Stomach (tissue), 9 donors: ENCODE data around the gene PLEKHO2. TPM values are rescaled to one million over a fixed set of nuclear protein-coding genes. Genes with fewer than 3 reads are reported as not detected.

Experiments used
- DNase-seq, 2 donors: peaks; one replicate each; pipeline versions ENCODE4 v3.0.0 to v3.0.0-alpha.2; 2013 to 2019
- H3K27ac ChIP-seq, 5 donors: fragments of 200-600 bp in 4 of 5; sonication (generic) in 4 of 5; one replicate each; pipeline ENCODE4 v1.5.1; 2013 to 2019; ENCODE audit warnings: mild to moderate bottlenecking in 1 of 5, moderate library complexity in 1 of 5
- H3K27me3 ChIP-seq, 3 donors: fragments of 200-600 bp; sonication (generic); one replicate each; pipeline ENCODE4 v1.5.1; 2017 to 2019; ENCODE audit warnings: mixed run types in 1 of 3
- H3K36me3 ChIP-seq, 4 donors: fragments of 200-600 bp; sonication (generic); 1 replicate in 3 of 4; 2 replicates in 1 of 4; pipeline ENCODE4 v1.5.1; 2016 to 2019
- H3K4me1 ChIP-seq, 4 donors: fragments of 200-600 bp; sonication (generic); one replicate each; pipeline ENCODE4 v1.5.1; 2016 to 2019
- H3K4me3 ChIP-seq, 4 donors: fragments of 200-600 bp; sonication (generic) in 3 of 4; one replicate each; pipeline ENCODE4 v1.5.1; 2016 to 2019; ENCODE audit warnings: mild to moderate bottlenecking in 1 of 4
- H3K9me3 ChIP-seq, 4 donors: fragments of 200-600 bp; sonication (generic); one replicate each; pipeline ENCODE4 v1.5.1; 2016 to 2019
- CTCF ChIP-seq, 7 experiments: fragments of 450-650 bp in 4 of 7; fragments of 200-600 bp in 3 of 7; sonication (generic) in 3 of 7; IDR thresholded peaks; one replicate each; pipeline ENCODE4 v1.5.1; 2016 to 2019; ENCODE audit warnings: antibody characterized with exemption in 7 of 7, control low read depth in 2 of 7, mild to moderate bottlenecking in 1 of 7
- EP300 ChIP-seq: sonication (generic); formaldehyde crosslinking; IDR thresholded peaks from one replicate; pipeline ENCODE4 v1.6.1; 2017; ENCODE audit warnings: antibody characterized with exemption
- POLR2A ChIP-seq, 4 donors: fragments of 450-650 bp; IDR thresholded peaks; one replicate each; pipeline ENCODE4 v1.6.1; 2016; ENCODE audit warnings: antibody characterized with exemption in 4 of 4, control low read depth in 2 of 4, mild to moderate bottlenecking in 1 of 4, moderate library complexity in 1 of 4
- POLR2AphosphoS5 ChIP-seq, 3 donors: sonication (generic); formaldehyde crosslinking; IDR thresholded peaks; one replicate each; pipeline ENCODE4 v1.6.1; 2016; ENCODE audit warnings: antibody characterized with exemption in 3 of 3
- WGBS, 5 donors: extraction: QIAGEN DNeasy Blood & Tissue Kit in 3 of 5; methylation state at CpG; one replicate each; pipeline versions ENCODE4 v1.1.5 to v1.1.7; 2013 to 2018; 5-methylcytosine and 5-hydroxymethylcytosine counted together
- intact Hi-C: fragments of 100-400 bp; cut with DNase I; formaldehyde crosslinking; loops from one replicate; pipeline ENCODE4 v1.15.1; 2023; ENCODE audit warnings: low total_unique reads
- polyA plus RNA-seq, 3 donors: library from polyadenylated mRNA; stranded (reverse); fragments of 200-250 nt; gene quantifications; one replicate each; pipeline ENCODE4 v1.2.3, GENCODE V29; 2013
- total RNA-seq, 5 donors: library from RNA; depleted of rRNA; stranded (reverse); fragments of >200 nt; gene quantifications; one replicate each; pipeline versions ENCODE4 v1.1.0 to v1.2.3, GENCODE V29; 2014 to 2016
- donor health status: healthy with polysubstance abuse.
- donor health status: Bipolar disorder and iron deficiency.
- donor health status: healthy.

PLEKHO2 gene
- total and polyA plus RNA-seq, 8 donors = 7.5 to 25.4 (median 18.3) TPM

GRCh38 chr15:64854526-64854925 lies 12.8 kb downstream of the PLEKHO2 start:
- Histone ChIP-seq H3K4me1 (peaks cover 59 to 99% (median 83%) of the 10 kb centered on the region in 4 donors), H3K36me3 (peaks cover 27 to 53% (median 42%) of the 10 kb centered on the region in 4 donors), H3K9me3 (no peaks in the 10 kb centered on the region), H3K4me3 (no peak overlapping the region), H3K27me3 (no peaks in the 10 kb centered on the region), H3K27ac (peak overlapping the region in 4 of 5 donors; percentile 75 to 83 (median 79))
- TF ChIP-seq EP300 = no peak
- no peak for TF ChIP-seq POLR2AphosphoS5 (IDR thresholded peaks at IDR 0.05)
- no peak for TF ChIP-seq POLR2A (IDR thresholded peaks at IDR 0.05)
- TF ChIP-seq CTCF (IDR thresholded peaks at IDR 0.05) = no peak
- 55 to 82% (median 77%) methylated on average over 3 of the region's 3 CpGs for WGBS, 5 donors
- DNase-seq = no peak
- intact Hi-C loops = loop anchor here (10.0 kb wide), 1 partner anchor 50 kb away; no protein-coding TSS in a partner anchor

- DNase-seq = no peak
- 68 to 83% (median 73%) methylated on average over 2 to 7 of the region's 7 CpGs for WGBS, 5 donors
- no peak for TF ChIP-seq POLR2AphosphoS5 (IDR thresholded peaks at IDR 0.05)
- no peak for TF ChIP-seq EP300
- no peak for TF ChIP-seq CTCF (IDR thresholded peaks at IDR 0.05)
- no peak for TF ChIP-seq POLR2A (IDR thresholded peaks at IDR 0.05)
- Histone ChIP-seq H3K4me3 (no peak overlapping the region), H3K27me3 (no peaks in the 10 kb centered on the region), H3K4me1 (peaks cover 59 to 99% (median 80%) of the 10 kb centered on the region in 4 donors), H3K9me3 (no peaks in the 10 kb centered on the region), H3K36me3 (peaks cover 25 to 53% (median 42%) of the 10 kb centered on the region in 4 donors), H3K27ac (peak overlapping the region; percentile 8 to 83 (median 77))
- intact Hi-C loops = loop anchor here (10.0 kb wide), 1 partner anchor 49 kb away; no protein-coding TSS in a partner anchor
Measured at GRCh38 chr15:64855205-64855975, 13.7 kb downstream of the PLEKHO2 start.

- TF ChIP-seq EP300 (peak; percentile 15), POLR2AphosphoS5 (IDR thresholded peaks at IDR 0.05) (peak in 2 of 3 donors; percentile 2 to 7), POLR2A (IDR thresholded peaks at IDR 0.05) (no peak)
- Histone ChIP-seq H3K9me3 (no peaks in the 10 kb centered on the region), H3K27me3 (no peaks in the 10 kb centered on the region), H3K36me3 (peaks cover 37 to 63% (median 50%) of the 10 kb centered on the region in 4 donors), H3K4me1 (peaks cover 54 to 95% (median 69%) of the 10 kb centered on the region in 4 donors), H3K4me3 (peak overlapping the region in 1 of 4 donors; percentile 8), H3K27ac (peak overlapping the region; percentile 15 to 83 (median 77))
- intact Hi-C loops = loop anchor here (10.0 kb wide), 1 partner anchor 48 kb away; no protein-coding TSS in a partner anchor
- 42 to 63% (median 57%) methylated on average over 5 of the region's 5 CpGs for WGBS, 5 donors
- DNase-seq = peak in 1 of 2 donors; percentile 85
Measured at GRCh38 chr15:64856429-64857145, 14.9 kb downstream of the PLEKHO2 start.

- H3K27me3 ChIP-seq = no peaks in the 10 kb centered on the region
- no peak for DNase-seq
- 59 to 75% (median 67%) methylated on average over 4 of the region's 4 CpGs for WGBS, 5 donors
- H3K4me3 ChIP-seq = no peak overlapping the region
- intact Hi-C loops = loop anchor here (10.0 kb wide), 1 partner anchor 47 kb away; no protein-coding TSS in a partner anchor
- no peaks in the 10 kb centered on the region for H3K9me3 ChIP-seq
- peak overlapping the region in 4 of 5 donors; percentile 75 to 83 (median 79) for H3K27ac ChIP-seq
- TF ChIP-seq POLR2AphosphoS5 (IDR thresholded peaks at IDR 0.05) (no peak), POLR2A (IDR thresholded peaks at IDR 0.05) (no peak), EP300 (no peak), CTCF (IDR thresholded peaks at IDR 0.05) (no peak)
- H3K4me1 ChIP-seq = peaks cover 48 to 92% (median 62%) of the 10 kb centered on the region in 4 donors
- H3K36me3 ChIP-seq = peaks cover 41 to 66% (median 56%) of the 10 kb centered on the region in 4 donors
Measured at GRCh38 chr15:64857421-64857820, 15.7 kb downstream of the PLEKHO2 start.
